ENCODE results near the gene ADK. TPM values are rescaled to one million over a fixed set of nuclear protein-coding genes. Genes with fewer than 3 reads are reported as not detected.
"Not testable (repeated sequence)": the region's sequence is repeated elsewhere in the genome, so short reads cannot be mapped to it uniquely, and the experiment has no call there.

Gene ADK
- total and polyA plus RNA-seq, 2 experiments from 2014 or later: 46.7 to 53.7 TPM

DNA sequence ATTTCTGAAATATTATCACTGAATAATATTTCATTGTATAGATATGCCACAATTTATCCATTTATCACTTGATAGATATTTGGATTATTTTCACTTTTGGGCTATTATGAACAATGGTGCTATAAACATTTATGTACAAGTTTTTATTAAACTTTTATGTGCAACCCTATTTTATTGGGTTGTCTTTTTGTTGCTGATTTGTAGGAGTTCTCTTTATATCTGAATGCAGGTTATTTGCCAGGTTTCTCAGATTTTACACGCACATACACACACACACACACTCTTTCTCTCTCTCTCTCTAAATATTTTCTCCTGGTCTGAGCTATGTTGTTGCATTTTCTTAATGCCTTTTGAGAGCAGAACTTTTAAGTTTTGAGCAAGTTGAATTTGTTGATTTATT is 36.2 kb downstream of the ADK start:
- H3K4me3 ChIP-seq: no peak overlapping the region
- WGBS (ENCODE audit: low lambda C conversion rate, missing lambda C conversion rate): 82% methylated on average over 1 of the region's 1 CpG

DNA sequence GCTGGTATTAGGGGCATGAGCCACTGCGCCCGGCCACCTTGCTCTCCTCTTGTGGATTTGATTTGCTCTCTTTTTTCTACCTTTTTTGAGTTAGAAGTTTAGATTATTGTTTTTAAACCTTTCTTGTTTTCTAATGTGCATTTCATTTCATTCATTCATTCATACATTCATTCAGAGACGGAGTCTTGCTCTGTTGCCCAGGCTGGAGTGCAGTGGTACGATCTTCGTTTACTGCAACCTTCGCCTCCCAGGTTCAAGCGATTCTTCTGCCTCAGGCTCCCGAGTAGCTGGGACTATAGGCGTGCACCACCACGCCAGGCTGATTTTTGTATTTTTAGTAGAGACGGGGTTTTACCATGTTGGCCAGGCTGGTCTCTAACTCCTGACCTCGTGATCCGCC is 37.6 kb downstream of the ADK start:
- not testable (repeated sequence) for H2AFZ ChIP-seq; H3K9me3 ChIP-seq (ENCODE audit: low read depth); H3K27ac ChIP-seq; H3K4me1 ChIP-seq (ENCODE audit: insufficient read depth); H3K4me3 ChIP-seq; DNase-seq (ENCODE audit: low spot score); H3K36me3 ChIP-seq (replicated peaks; ENCODE audit: insufficient read depth, low read depth); H3K4me2 ChIP-seq; H3K27me3 ChIP-seq; H4K20me1 ChIP-seq (ENCODE audit: insufficient read depth, poor library complexity, severe bottlenecking); H3K9me2 ChIP-seq (replicated peaks; ENCODE audit: insufficient read depth)
- H3K79me2 ChIP-seq: peaks cover 85% of the 10 kb centered on the region
- 97% methylated on average over 13 of the region's 13 CpGs for WGBS (ENCODE audit: low lambda C conversion rate, missing lambda C conversion rate)

More for the DNA sequence above, 36.2 kb downstream of the ADK start:
- Histone ChIP-seq H3K9me2 (replicated peaks; ENCODE audit: insufficient read depth) (no peaks in the 10 kb centered on the region), H2AFZ (no peak overlapping the region), H3K79me2 (peaks cover 85% of the 10 kb centered on the region), H4K20me1 (ENCODE audit: insufficient read depth, poor library complexity, severe bottlenecking) (no peaks in the 10 kb centered on the region), H3K27me3 (no peaks in the 10 kb centered on the region), H3K4me2 (no peak overlapping the region), H3K4me1 (ENCODE audit: insufficient read depth) (peaks cover 6% of the 10 kb centered on the region), H3K9me3 (ENCODE audit: low read depth) (no peaks in the 10 kb centered on the region), H3K27ac (no peak overlapping the region), H3K36me3 (replicated peaks; ENCODE audit: insufficient read depth, low read depth) (no peaks in the 10 kb centered on the region)
- no peak for TF ChIP-seq EZH2phosphoT487 (IDR thresholded peaks at IDR 0.05; ENCODE audit: low read depth, severe bottlenecking, unreplicated experiment)
- TF ChIP-seq, protein P1, sequence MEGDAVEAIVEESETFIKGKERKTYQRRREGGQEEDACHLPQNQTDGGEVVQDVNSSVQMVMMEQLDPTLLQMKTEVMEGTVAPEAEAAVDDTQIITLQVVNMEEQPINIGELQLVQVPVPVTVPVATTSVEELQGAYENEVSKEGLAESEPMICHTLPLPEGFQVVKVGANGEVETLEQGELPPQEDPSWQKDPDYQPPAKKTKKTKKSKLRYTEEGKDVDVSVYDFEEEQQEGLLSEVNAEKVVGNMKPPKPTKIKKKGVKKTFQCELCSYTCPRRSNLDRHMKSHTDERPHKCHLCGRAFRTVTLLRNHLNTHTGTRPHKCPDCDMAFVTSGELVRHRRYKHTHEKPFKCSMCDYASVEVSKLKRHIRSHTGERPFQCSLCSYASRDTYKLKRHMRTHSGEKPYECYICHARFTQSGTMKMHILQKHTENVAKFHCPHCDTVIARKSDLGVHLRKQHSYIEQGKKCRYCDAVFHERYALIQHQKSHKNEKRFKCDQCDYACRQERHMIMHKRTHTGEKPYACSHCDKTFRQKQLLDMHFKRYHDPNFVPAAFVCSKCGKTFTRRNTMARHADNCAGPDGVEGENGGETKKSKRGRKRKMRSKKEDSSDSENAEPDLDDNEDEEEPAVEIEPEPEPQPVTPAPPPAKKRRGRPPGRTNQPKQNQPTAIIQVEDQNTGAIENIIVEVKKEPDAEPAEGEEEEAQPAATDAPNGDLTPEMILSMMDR (IDR thresholded peaks at IDR 0.05; ENCODE audit: poor library complexity): no peak
- no peak for TF ChIP-seq EZH2 (IDR thresholded peaks at IDR 0.05; ENCODE audit: borderline replicate concordance)
- DNase-seq (ENCODE audit: low spot score): no peak

DNA sequence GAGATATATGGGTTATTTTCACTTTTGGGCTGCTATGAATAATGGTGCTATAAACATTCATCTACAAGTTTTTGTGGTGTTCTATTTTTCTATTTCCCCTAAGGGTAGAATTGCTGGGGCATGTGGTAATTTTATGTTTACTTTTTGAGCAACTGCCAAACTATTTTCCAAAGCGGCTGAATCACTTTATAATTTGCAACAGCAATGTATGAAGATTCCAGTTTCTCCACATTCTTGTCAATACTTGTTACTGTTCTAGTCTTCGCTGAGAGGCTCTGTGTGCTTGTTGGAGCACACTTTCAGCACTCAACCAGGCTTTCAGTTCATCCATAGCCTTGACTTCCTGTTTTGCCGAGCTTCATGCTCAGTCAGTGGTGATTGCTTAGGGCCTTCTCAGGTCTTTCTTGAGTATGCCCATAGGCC is 39.0 kb downstream of the ADK start:
- Histone ChIP-seq H2AFZ (no peak overlapping the region), H3K4me1 (ENCODE audit: insufficient read depth) (peaks cover 6% of the 10 kb centered on the region), H3K27me3 (no peaks in the 10 kb centered on the region), H3K27ac (peak overlapping the region; percentile 85), H4K20me1 (ENCODE audit: insufficient read depth, poor library complexity, severe bottlenecking) (peaks cover 4% of the 10 kb centered on the region), H3K4me3 (no peak overlapping the region), H3K4me2 (peak overlapping the region; percentile 57), H3K79me2 (peaks cover 85% of the 10 kb centered on the region), H3K9me3 (ENCODE audit: low read depth) (no peaks in the 10 kb centered on the region), H3K9me2 (replicated peaks; ENCODE audit: insufficient read depth) (no peaks in the 10 kb centered on the region), H3K36me3 (replicated peaks; ENCODE audit: insufficient read depth, low read depth) (no peaks in the 10 kb centered on the region)
- WGBS (ENCODE audit: low lambda C conversion rate, missing lambda C conversion rate): 25% methylated on average over 3 of the region's 3 CpGs
- no peak for TF ChIP-seq EZH2phosphoT487 (IDR thresholded peaks at IDR 0.05; ENCODE audit: low read depth, severe bottlenecking, unreplicated experiment)
- no peak for TF ChIP-seq EZH2 (IDR thresholded peaks at IDR 0.05; ENCODE audit: borderline replicate concordance)
- TF ChIP-seq, protein P1 (IDR thresholded peaks at IDR 0.05; ENCODE audit: poor library complexity): no peak
- peak; percentile 53 for DNase-seq (ENCODE audit: low spot score)

DNA sequence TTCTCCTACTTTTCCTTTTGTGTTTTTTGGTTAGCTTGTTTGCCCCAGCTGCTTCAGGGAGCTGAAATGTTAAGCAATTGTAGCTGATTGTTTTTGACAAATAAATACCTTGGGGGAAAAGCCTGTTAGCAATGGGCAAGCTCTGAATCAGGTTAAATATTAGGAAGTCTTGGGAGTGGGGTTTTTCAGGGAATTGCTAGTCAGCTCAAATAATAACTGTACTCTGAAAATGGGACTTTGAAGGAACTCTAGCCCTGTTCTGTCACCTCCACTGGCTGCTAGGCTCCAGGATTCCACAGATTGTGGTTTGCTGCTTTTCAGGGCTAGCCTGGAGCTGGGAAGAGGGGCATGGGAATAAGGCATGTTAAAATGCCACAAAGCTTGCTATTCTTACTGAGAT is 39.5 kb downstream of the ADK start:
- no peaks in the 10 kb centered on the region for H3K9me3 ChIP-seq (ENCODE audit: low read depth)
- H3K4me3 ChIP-seq: no peak overlapping the region
- peak overlapping the region; percentile 57 for H3K4me2 ChIP-seq

More for the DNA sequence above, 39.5 kb downstream of the ADK start:
- DNase-seq (ENCODE audit: low spot score): no peak
- Histone ChIP-seq H3K36me3 (replicated peaks; ENCODE audit: insufficient read depth, low read depth) (no peaks in the 10 kb centered on the region), H3K79me2 (peaks cover 86% of the 10 kb centered on the region), H3K9me2 (replicated peaks; ENCODE audit: insufficient read depth) (no peaks in the 10 kb centered on the region), H3K27ac (peak overlapping the region; percentile 85), H4K20me1 (ENCODE audit: insufficient read depth, poor library complexity, severe bottlenecking) (peaks cover 4% of the 10 kb centered on the region), H2AFZ (no peak overlapping the region), H3K4me1 (ENCODE audit: insufficient read depth) (peaks cover 6% of the 10 kb centered on the region), H3K27me3 (no peaks in the 10 kb centered on the region)
- TF ChIP-seq EZH2phosphoT487 (IDR thresholded peaks at IDR 0.05; ENCODE audit: low read depth, severe bottlenecking, unreplicated experiment) (no peak), EZH2 (IDR thresholded peaks at IDR 0.05; ENCODE audit: borderline replicate concordance) (no peak)
- TF ChIP-seq, protein P1 (IDR thresholded peaks at IDR 0.05; ENCODE audit: poor library complexity): no peak
